Hepatocyte (in vitro differentiated cells): ENCODE results near the gene NPTXR. TPM values are rescaled to one million over a fixed set of nuclear protein-coding genes. Genes with fewer than 3 reads are reported as not detected.
A peak's percentile ranks its signal among the peaks of the same experiment; 100 is the strongest.

Source experiments
- DNase-seq: peaks from one replicate; pipeline ENCODE4 v3.0.0-alpha.2; 2016; ENCODE audit warnings: low spot score
- H2AFZ ChIP-seq: fragments of 200-600 bp; sonication (generic); 2 replicates; pipeline ENCODE4 v1.6.0; 2016; ENCODE audit warnings: antibody characterized with exemption, mild to moderate bottlenecking
- H3K27ac ChIP-seq: fragments of 200-600 bp; sonication (generic); 2 replicates; pipeline ENCODE4 v1.5.1; 2016; ENCODE audit warnings: mild to moderate bottlenecking
- H3K27me3 ChIP-seq: fragments of 200-600 bp; sonication (generic); 2 replicates; pipeline ENCODE4 v1.6.1; 2016
- H3K36me3 ChIP-seq: fragments of 200-600 bp; sonication (generic); replicated peaks from 2 replicates; pipeline ENCODE4 v1.5.1; 2016; ENCODE audit warnings: low read depth; ENCODE audit not compliant: insufficient read depth
- H3K4me1 ChIP-seq: fragments of 200-600 bp; sonication (generic); 2 replicates; pipeline ENCODE4 v1.5.1; 2016; ENCODE audit warnings: mild to moderate bottlenecking, moderate library complexity; ENCODE audit not compliant: insufficient read depth
- H3K4me2 ChIP-seq: fragments of 200-600 bp; sonication (generic); 2 replicates; pipeline ENCODE4 v1.6.0; 2016
- H3K4me3 ChIP-seq: fragments of 200-600 bp; sonication (generic); 2 replicates; pipeline ENCODE4 v1.5.1; 2016; ENCODE audit warnings: mild to moderate bottlenecking
- H3K79me2 ChIP-seq: fragments of 200-600 bp; sonication (generic); 2 replicates; pipeline ENCODE4 v1.6.0; 2017; ENCODE audit warnings: mild to moderate bottlenecking
- H3K9me2 ChIP-seq: fragments of 200-600 bp; sonication (generic); replicated peaks from 2 replicates; pipeline ENCODE4 v1.6.0; 2017; ENCODE audit warnings: mild to moderate bottlenecking; ENCODE audit not compliant: insufficient read depth
- H3K9me3 ChIP-seq: fragments of 200-600 bp; sonication (generic); 2 replicates; pipeline ENCODE4 v1.5.1; 2016; ENCODE audit warnings: low read depth, mild to moderate bottlenecking
- H4K20me1 ChIP-seq: fragments of 200-600 bp; sonication (generic); 2 replicates; pipeline ENCODE4 v1.6.0; 2016; ENCODE audit warnings: mild to moderate bottlenecking; ENCODE audit not compliant: insufficient read depth, poor library complexity, severe bottlenecking
- CTCF ChIP-seq: fragments of 200-600 bp; sonication (generic); IDR thresholded peaks from 2 replicates; pipeline ENCODE4 v1.5.1; 2016; ENCODE audit warnings: antibody characterized with exemption, mild to moderate bottlenecking; ENCODE audit not compliant: poor library complexity
- EZH2 ChIP-seq: fragments of 200-600 bp; sonication (generic); IDR thresholded peaks from 2 replicates; pipeline ENCODE4 v1.6.1; 2016; ENCODE audit warnings: antibody characterized with exemption, mild to moderate bottlenecking, borderline replicate concordance
- EZH2phosphoT487 ChIP-seq: fragments of 200-600 bp; sonication (generic); IDR thresholded peaks from one replicate; pipeline ENCODE4 v1.6.1; 2018; ENCODE audit warnings: antibody characterized with exemption, mild to moderate bottlenecking, low read depth, moderate library complexity; ENCODE audit not compliant: unreplicated experiment, severe bottlenecking
- WGBS: methylation state at CpG from one replicate; pipeline ENCODE4 v1.1.6; 2016; ENCODE audit warnings: low lambda C conversion rate; ENCODE audit errors: missing lambda C conversion rate; 5-methylcytosine and 5-hydroxymethylcytosine counted together
- polyA plus RNA-seq: library from polyadenylated mRNA; unstranded; fragments of >200 nt; fragmentation: Nextera tagmentation; extraction: Ambion mirVana; gene quantifications from 2 replicates; pipeline ENCODE4 v1.2.1, GENCODE V29; 2016
- total RNA-seq: library from RNA; depleted of rRNA; stranded (reverse); fragments of >200 nt; gene quantifications from 2 replicates; pipeline ENCODE4 v1.2.3, GENCODE V29; 2014

NPTXR gene
- total and polyA plus RNA-seq, 2 experiments from 2014 or later, result 3.3 to 3.8 TPM

- Histone ChIP-seq H3K36me3 (no peaks in the 10 kb centered on the region), H3K79me2 (peaks cover 31% of the 10 kb centered on the region), H3K4me1 (peaks cover 16% of the 10 kb centered on the region), H3K9me3 (no peaks in the 10 kb centered on the region), H3K4me3 (peak within 1 kb of the TSS; percentile 94), H4K20me1 (peaks cover 22% of the 10 kb centered on the region), H2AFZ (peak within 1 kb of the TSS; percentile 95), H3K4me2 (peak within 1 kb of the TSS; percentile 90), H3K27ac (peak within 1 kb of the TSS; percentile 99), H3K27me3 (no peaks in the 10 kb centered on the region), H3K9me2 (no peaks in the 10 kb centered on the region)
- DNase-seq, result peak; percentile 99
- TF ChIP-seq EZH2phosphoT487 (no peak), CTCF (no peak), EZH2 (no peak)
- under 1% methylated on average over 62 of the region's 73 CpGs for WGBS
Measured at GRCh38 chr22:38872172-38872830, 28.5 kb upstream of the NPTXR start, which contains the start of gene CBX6. Gene CBX6 (minus strand): TSS chr22:38872216. CDS start chr22:38872190, 26 bp downstream.

GRCh38 chr22:38871360-38872171 is 27.7 kb upstream of the NPTXR start:
- 2% methylated on average over 32 of the region's 77 CpGs for WGBS
- H3K4me1 ChIP-seq, result peaks cover 19% of the 10 kb centered on the region
- H3K27me3 ChIP-seq, result no peaks in the 10 kb centered on the region
- H2AFZ ChIP-seq, result peak overlapping the region; percentile 50
- H3K9me2 ChIP-seq, result no peaks in the 10 kb centered on the region
- H3K4me3 ChIP-seq, result peak overlapping the region; percentile 92
- no peak for TF ChIP-seq CTCF
- no peak for TF ChIP-seq EZH2
- TF ChIP-seq EZH2phosphoT487, result no peak
- peak overlapping the region; percentile 89 for H3K27ac ChIP-seq
- peak; percentile 50 for DNase-seq
- H3K79me2 ChIP-seq, result peaks cover 31% of the 10 kb centered on the region
- no peaks in the 10 kb centered on the region for H3K36me3 ChIP-seq
- peak overlapping the region; percentile 90 for H3K4me2 ChIP-seq
- H4K20me1 ChIP-seq, result peaks cover 22% of the 10 kb centered on the region
- H3K9me3 ChIP-seq, result no peaks in the 10 kb centered on the region

- no peak for DNase-seq
- Histone ChIP-seq H3K9me2 (no peaks in the 10 kb centered on the region), H3K27me3 (no peaks in the 10 kb centered on the region), H3K4me3 (peak overlapping the region; percentile 92), H3K36me3 (no peaks in the 10 kb centered on the region), H3K9me3 (no peaks in the 10 kb centered on the region), H2AFZ (peak overlapping the region; percentile 50), H3K4me2 (peak overlapping the region; percentile 90), H4K20me1 (peaks cover 29% of the 10 kb centered on the region), H3K4me1 (peaks cover 20% of the 10 kb centered on the region), H3K79me2 (peaks cover 34% of the 10 kb centered on the region), H3K27ac (peak overlapping the region; percentile 89)
- WGBS, result 57% methylated on average over 2 of the region's 2 CpGs
- no peak for TF ChIP-seq EZH2phosphoT487
- TF ChIP-seq CTCF, result no peak
- TF ChIP-seq EZH2, result no peak
Measured at GRCh38 chr22:38870791-38871359, 27.0 kb upstream of the NPTXR start.
